CD4-positive, alpha-beta T cell treated with Interleukin-4 for 4 hours (primary cell): Measurements from ENCODE around the gene CSNK1G3.
"Not testable (repeated sequence)": the region's sequence is repeated elsewhere in the genome, so short reads cannot be mapped to it uniquely, and the experiment has no call there.

Experiments
- DNase-seq: peaks from one replicate; pipeline ENCODE4 v3.0.0-alpha.2; 2020

The CSNK1G3 gene

DNA sequence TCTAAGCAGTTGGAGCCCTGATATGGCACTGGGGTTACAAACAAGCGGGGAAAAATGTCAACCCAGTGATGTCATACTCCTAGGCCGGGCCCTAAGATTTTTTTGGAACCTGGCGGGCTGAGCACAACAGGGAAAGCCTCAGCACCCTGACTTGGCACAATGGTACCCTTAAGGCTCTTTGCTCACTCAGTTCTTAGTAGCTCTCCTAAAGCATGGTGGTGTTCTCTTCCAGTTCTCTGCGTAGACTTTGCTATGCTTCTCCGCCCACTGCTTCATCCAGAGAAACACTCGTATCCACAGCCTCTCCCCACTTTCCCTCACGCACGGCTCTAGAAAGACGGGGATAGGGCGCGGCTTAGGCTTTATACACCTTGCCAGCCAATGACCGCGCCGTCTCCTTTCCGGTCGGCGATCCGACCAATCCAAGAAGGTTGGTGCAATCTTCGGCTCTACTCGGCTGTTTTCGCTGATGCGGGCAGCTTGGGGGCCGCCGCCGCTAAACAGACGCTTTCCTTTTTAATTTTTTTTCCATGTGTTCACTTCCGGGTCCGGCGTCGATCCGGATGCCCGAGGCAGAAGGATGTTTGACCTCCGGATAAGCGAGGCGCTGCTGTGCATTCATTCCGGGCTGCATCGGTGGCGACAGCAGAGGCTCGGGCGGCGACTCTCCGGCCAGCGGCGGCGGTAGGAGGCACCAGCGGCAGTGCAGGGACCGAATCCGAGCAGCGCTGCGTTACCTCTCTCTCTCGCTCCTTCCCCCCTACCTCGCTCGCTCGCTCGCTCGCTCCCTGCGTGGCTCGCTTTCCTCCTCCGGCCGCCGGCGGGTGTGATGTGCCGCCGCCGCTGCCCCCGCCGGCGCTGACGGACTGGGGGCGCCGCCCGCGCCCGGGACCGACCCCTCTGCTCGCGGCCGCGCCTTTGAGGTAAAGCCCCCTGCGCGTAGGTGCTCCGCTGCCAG lies at the start of gene CSNK1G3:
Gene CSNK1G3, plus strand, starts transcription at position 530 of the 958 bp plus-strand sequence. CDS start 33,487 bp downstream, outside the sequence.
- DNase-seq = peak; percentile 95

DNA sequence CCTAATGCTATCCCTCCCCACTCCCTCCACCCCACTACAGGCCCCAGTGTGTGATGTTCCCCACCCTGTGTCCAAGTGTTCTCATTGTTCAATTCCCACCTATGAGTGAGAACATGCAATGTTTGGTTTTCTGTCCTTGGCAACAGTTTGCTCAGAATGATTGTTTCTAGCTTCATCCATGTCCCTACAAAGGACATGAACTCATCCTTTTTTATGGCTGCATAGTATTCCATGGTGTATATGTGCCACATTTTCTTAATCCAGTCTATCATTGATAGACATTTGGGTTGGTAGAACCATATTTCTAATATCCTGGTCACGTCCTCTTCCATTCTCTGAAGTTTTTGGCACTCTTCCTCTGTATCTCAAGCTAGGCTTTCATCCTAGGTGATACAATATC lies 45.1 kb upstream of the CSNK1G3 start:
- not testable (repeated sequence) for DNase-seq

DNA sequence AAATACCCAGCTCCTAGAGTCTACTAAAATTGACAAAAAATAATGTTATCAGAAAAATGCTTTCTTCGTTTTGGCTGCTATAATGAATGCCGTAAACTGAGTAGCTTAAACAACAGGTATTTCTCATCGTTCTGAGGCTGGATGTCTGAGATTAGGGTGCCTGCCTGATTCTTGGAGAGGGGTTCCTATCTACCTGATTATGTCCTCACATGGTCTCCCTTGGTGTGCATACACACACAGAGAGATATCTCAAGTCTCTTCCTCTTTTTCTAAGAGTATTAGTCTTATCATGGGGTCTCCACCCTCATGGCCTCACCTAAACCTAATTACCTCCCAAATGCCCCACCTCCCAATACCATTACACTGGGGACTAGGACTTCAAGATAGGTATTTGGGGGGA lies 40.6 kb upstream of the CSNK1G3 start:
- DNase-seq = no peak

DNA sequence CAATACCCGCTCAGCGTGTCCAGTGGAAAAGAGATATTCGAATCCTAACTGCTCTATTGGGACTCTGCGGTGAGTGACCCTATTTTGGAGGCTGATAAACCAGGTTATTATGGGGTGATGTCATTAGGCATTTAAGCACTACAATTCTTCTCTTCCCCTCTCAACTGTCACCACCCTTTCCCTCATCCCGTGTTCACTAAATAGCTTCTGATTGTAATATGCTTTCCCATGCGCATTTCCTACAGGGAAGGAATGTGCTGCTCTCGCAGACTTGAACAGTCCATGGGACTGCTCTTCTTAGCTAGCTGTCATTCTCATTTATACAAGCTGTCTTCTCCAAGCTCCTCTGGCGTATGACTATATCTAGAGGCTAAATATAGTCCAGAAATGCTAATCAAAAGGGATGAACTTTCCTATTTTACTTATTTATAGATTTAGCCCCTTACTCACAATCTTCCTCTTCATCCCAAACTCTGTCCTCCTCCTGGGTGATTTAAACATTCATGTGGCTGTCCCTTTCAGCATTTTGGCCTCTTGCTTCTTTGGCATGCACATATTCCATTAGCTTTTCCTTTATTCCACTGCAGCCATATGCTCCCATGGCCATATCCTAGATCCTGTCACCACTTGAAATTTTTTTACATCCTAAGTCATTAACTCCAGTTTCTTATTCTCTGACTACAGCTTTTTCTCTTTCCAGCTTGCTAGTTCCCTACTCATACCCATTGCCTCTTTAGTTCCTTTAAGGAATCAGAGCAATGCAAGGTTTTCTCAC lies 39.6 kb upstream of the CSNK1G3 start:
- no peak for DNase-seq

DNA sequence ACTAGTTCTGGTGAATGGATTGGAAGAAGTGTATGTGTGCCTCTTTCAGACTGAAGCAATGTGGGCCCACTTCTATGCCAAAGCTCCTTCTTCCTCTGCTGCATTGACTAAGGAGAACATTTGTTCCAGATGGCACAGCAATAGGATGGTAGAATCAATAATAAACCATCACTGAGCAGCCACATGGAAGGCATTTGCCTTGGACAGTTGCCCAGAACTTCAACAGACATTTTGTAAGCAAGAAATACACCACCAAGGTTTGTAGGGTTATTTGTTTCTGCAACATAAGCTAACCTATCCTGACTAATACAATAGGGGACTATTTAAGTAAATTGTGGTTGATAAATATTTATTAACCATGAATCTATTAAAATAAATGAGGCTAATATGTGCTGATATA lies 37.7 kb upstream of the CSNK1G3 start:
- no peak for DNase-seq

DNA sequence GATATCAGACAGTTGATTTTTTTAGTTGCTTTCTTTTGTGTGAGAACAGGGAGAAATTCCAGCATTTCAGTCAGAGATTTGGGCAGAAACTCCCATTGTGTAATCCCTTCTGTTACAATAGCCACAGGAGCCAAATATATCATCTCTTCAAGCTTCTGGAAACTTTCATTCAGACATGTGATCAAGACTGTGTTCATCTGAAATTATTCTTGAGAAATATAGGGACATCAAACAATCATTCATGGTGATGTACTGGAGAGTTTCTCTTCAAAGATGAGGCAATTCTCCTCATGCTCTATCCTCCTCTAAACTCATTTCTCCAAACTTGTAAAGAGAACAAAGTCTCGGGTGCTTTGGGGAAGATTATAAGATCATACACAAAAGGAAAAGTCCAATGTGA lies 35.2 kb upstream of the CSNK1G3 start:
- DNase-seq = no peak

DNA sequence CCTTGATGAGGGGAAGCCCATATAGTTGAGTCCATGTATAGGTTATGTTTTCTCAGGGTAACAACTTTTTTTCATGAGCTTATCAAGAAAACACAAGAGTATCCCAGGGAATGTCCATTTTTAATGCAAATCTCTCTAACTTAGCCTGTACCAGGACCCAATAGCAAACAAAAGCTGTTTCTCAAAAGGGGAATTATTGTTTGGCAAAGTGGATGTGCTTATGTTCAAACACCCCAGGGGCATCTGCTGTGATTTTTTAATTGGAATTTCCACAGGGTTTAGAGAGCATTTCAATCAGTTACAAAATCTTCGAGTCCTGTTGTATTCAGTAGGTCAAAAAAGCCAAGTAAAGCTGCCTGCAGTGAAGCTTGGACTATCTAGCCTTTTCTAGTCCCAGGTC lies 33.4 kb upstream of the CSNK1G3 start:
- no peak for DNase-seq

DNA sequence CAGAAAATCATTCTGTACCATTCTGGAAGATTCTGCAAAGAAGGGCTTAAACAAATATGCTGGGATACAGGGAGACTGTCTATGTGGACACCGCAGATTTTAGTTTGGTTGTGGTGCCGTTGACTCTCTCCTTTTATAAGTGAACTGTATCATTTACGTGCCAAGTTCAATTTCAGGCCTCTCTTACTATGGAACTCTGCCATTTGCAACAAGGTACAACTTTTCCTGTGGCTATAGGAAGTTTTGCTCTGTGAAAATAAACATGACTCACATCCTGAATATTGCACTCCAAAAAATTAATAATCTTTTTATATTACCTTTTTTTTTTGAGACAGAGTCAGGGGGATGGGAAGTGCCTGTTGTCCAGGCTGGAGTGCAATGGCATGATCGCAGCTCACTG lies 29.7 kb upstream of the CSNK1G3 start:
- no peak for DNase-seq

DNA sequence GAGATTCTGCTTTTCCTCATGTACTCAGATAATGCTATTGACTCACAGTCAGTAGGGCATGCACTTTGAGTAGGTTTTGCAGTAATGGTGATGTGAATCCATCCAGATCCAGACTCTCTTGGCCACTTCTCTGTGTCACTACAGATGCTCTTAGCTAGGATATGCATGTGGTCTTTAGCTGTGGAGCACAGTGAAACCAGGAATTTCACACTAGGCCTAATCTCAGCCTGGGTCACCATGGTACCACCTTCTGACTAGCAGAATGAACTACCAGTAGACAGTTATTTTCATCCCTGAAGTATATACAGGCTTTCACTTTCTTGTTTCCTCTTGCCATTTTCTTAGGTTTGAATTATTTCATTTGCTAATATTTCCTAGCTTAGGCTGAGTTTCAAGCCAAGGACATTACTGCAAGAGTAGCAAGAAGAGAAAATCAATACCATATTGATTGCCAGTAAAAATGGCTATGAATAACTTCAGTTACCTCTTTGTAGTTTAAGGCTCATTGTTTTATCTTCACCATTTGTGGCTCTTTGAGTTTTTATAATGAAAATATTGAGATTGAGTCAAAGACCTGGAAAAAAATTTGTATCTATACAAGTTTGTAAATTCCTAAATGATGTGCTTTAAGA lies 28.4 kb upstream of the CSNK1G3 start:
- DNase-seq = no peak

DNA sequence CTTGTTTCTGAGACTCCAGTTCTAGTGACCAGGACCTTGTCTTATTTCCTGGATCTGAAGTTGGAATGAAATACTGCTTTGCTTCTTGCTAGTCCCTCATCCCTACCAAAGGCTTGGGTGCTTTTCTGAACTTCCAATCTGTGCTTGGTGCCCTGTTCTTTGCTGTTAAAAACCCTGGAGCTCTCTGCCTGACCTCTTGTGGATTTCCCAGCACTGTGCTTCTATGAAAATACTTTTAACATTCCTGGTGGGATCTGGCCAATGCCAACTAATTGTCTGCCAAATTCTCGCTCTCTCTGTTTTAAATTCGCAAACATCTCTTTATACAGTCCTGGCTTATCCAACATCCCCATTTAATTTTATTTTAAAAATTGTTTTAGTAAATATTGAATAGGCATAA lies 26.7 kb upstream of the CSNK1G3 start:
- DNase-seq = no peak

DNA sequence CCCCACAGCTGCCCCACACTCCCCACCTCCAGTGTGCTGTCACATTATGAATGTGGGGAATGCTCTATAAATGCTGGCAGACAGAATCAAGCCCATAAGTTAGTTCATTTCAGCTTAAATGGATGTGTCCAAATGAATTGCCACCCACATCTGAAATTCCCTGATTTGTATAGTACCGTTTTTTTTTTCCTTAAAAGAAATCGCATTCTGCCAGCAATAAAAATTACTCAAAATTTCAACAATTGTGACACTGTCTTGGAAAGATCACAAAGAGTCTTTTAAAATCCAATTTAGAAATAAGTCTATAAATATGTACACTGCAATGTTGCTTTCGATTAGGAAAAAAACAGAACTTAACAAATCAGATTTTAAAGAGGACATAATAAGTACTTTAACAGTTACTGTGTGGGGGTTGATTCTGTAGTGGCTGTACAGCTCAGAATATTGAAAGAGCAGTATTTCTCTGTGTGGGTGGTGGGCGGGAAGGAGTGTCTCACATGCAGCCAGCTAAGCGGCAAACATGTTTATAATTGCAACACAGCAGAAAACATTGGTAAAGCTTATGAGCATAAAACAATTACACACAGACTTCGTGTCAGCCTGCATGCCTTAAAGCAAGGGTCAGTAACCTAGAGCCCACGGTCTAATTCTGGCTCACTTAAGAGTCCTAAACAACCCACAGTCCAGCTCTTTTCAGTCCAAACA lies 24.9 kb upstream of the CSNK1G3 start:
- no peak for DNase-seq

DNA sequence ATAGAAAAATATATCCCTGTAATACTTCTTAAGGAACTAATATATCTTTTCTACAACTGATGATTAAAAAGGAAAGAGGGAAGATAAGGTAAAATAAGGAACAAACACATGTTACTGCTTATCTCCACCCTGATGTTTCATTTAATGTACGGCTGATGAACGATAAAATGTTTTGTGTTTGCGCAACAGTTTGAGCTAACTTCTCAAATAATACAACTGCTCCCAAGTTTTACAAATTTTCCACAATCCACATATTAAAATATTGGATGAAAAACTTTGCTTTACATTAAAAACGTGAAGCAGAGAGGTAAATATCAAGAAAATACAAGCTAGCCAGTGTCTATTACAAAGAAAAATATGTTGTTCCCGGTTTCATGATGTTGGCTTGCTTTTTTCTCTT lies 21.0 kb upstream of the CSNK1G3 start:
- DNase-seq = no peak

DNA sequence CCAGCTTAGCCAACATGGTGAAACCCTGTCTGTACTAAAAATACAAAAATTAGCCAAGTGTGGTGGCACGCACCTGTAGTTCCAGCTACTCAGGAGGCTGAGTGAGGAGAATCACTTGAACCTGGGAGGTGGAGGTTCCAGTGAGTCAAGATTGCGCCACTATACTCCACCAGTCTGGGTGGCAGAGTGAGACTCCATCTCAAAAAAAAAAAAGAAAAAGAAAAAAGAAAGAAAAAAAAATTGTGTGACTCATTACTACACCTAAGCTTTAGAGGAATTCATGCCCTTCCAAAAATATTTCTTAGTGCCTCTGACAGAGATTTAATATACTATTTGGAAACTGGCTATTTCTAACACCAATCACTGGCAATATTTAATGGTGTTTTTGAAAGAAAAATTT lies 16.8 kb upstream of the CSNK1G3 start:
- DNase-seq = not testable (repeated sequence)

DNA sequence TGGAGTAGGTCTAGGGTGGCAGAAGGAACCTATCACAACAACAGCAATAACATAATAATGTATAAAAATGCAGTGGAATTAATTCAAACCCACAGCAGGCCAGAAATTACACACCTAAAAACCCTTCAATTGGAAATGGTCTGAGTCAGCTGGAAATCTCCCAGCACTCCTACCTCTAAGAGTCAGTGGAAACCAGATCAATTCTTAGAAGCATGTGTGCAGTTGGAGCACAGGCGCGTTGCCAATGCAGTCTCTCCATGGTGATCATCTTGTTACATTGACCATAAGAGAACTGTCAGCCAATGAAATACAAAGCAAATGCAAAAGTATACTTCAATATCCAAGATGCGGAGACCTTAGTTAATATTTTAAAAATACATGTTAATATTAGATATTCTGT lies 15.1 kb upstream of the CSNK1G3 start:
- no peak for DNase-seq

DNA sequence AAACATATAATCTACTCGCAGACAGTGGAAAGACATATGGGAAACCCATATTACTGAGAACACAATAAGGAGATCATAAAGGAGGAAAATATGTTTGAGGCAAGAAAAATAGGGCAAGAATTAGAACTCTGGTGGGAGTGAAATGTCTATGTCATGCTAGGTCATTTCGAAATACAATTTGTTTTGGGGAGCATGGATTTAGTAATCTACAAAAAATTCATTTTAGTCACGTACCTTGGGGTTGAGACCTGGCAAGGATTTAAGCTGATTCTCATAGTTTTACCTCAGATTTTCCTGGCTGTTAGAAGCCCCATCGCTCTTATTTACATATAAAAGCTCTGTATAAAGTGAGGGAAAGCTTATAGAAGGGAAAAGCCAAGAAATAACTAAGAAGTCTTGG lies 11.5 kb upstream of the CSNK1G3 start:
- DNase-seq = no peak

DNA sequence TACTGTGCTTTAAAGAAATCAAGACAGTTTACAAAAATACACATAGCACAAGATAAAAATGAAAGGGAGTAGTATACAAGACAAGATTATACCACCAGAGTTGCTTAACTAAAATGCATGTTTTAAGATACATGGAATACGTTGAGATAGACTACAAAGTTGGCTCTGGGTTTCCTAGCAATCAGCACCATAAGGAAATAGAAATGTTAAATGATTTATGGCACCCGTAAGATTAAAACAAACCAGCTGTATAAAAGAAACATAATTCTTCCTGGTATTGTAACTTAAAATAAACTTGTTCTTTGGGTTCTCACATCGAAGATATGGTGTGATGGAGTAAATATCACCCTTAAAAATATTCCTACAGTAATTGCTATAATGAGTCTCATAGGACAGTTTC lies 9.9 kb upstream of the CSNK1G3 start:
- DNase-seq = no peak

DNA sequence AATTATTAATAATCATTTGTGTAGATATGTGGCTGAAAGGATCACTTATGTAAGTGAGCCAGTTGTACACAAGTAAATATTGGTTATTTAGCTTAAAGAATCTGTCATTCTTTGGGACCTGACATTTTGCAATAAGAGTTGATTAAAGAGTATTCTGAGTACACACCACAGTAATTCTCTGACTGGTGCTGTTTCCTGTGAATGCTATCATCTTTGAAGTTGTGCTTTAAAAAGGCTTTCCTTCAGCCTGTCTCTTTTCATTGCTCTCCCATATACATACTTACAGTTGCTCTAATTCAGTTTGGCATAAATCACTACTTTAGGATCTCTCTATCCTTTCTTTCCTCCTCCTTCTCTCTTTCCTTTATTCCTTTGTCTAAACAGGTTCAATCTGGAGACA lies 8.7 kb upstream of the CSNK1G3 start:
- no peak for DNase-seq

DNA sequence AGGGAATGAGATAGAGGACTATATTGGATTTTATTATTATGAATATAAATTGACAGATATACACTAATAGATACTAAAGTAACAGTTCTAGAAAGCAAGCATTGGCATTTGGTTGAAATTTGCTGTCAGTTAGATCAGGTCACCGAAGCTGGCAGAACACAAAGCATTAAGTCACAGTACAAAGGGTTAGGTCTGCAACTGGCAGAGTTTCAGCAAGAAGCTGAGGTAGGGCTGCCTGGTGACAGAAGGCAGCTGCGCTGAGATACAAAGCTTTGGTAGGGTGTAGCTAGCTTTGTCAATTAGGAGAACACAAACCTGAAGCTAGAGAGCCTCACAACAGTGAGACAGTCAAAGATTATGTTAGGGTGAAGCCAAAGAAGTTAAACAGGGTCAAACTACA lies 6.3 kb upstream of the CSNK1G3 start:
- no peak for DNase-seq

DNA sequence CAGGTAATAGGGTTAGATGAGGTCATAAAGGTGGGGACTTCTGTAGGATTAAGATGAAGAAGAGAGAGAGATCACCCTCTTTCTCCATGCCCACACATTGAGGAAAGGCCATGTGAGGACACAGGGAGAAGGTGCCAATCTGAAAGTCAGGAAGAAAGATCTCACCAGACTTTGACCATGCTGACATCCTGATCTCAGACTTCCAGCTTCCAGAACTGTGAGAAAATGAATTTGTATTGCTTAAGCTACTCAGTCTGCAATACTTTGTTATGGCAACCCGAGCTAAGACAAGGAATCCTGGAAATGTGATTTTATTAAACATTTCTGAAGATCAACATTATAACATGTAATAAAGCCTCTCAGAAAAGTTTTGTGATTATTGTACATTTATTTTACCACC lies 3.5 kb upstream of the CSNK1G3 start:
- no peak for DNase-seq

DNA sequence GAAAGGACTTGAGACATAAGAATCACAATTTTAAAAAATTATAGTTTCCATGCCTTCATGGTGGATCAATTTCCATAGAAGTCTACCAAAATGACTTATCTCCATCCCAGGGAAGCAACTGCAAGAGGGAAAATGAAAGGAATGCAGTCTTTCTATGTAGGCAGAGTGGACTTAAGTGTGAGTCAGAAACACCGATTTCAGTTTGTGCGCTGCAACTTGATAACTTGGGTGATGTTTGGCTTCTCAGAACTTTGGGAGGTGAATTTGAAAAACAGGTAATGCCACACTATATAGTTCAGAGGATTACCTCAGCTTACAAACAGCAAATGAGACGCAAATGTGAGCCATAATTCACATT lies 708 bp upstream of the CSNK1G3 start:
- no peak for DNase-seq

DNA sequence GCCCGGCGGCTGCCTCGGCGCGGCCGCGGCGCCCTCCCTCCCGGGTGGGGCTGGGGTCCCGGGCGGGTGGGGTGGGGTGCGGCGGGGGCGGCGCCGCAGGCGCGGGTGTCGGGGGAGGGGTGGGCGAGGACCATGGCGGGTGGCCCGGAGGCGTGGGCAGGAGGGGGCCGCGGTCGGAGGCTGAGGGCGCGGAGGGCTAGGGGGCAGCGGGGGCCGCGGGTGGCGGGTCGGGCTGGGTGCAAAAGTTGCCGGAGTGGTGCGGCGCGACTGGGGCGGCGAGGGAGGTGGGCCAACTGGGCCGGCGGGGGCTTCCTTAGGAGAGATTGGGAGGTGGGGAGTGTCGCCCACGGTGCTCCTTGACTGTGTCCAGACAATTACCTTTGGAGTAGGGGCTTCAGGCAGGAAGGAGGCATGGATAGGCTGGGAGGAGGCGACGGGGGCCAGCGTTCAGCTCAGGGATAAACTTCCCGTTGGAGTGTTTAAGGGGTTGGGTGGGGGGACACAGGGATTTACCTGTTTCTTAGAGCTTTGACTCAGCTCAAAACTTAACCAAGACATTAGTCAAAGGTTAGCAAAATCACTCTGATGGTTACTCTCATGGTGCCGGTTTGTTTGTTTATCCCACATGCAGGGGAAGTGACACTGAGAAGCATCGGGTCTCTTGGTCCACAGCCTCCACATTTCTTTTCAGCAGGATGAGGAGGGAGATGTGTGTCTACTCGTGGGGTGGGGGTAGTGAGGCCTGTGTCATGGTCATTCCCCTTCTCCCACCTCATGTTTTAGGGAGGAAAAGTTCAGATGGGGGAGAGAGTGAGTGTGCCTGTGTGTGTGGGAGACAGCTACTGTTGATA lies 859 bp downstream of the CSNK1G3 start:
- peak; percentile 37 for DNase-seq
